GM10248 (cell line): ENCODE measurements around the gene SIPA1L3.

Experiments used
- CTCF ChIA-PET: fragments of 300-600 bp; sonication (Branson Sonifier 250); formaldehyde crosslinking; extraction: SDS; loops from one replicate; lab custom pipeline; 2021; ENCODE audit warnings: antibody characterized with exemption; lab: Yijun Ruan, JAX
- POLR2A ChIA-PET: fragments of 350-650 bp; sonication (Branson Sonifier 250); formaldehyde crosslinking; extraction: SDS; loops from one replicate; lab custom pipeline; 2020; ENCODE audit warnings: antibody characterized with exemption; lab: Yijun Ruan, JAX
- DNase-seq: peaks from one replicate; pipeline ENCODE4 v3.0.0; 2012; ENCODE audit errors: extremely low spot score
- TF ChIP-seq, protein P1 (sequence below): IDR thresholded peaks from 2 replicates; pipeline ENCODE4 v1.5.1; 2012; ENCODE audit warnings: mild to moderate bottlenecking, low read depth; ENCODE audit errors: extremely low read depth, missing control alignments, control extremely low read depth

SIPA1L3 gene

DNA sequence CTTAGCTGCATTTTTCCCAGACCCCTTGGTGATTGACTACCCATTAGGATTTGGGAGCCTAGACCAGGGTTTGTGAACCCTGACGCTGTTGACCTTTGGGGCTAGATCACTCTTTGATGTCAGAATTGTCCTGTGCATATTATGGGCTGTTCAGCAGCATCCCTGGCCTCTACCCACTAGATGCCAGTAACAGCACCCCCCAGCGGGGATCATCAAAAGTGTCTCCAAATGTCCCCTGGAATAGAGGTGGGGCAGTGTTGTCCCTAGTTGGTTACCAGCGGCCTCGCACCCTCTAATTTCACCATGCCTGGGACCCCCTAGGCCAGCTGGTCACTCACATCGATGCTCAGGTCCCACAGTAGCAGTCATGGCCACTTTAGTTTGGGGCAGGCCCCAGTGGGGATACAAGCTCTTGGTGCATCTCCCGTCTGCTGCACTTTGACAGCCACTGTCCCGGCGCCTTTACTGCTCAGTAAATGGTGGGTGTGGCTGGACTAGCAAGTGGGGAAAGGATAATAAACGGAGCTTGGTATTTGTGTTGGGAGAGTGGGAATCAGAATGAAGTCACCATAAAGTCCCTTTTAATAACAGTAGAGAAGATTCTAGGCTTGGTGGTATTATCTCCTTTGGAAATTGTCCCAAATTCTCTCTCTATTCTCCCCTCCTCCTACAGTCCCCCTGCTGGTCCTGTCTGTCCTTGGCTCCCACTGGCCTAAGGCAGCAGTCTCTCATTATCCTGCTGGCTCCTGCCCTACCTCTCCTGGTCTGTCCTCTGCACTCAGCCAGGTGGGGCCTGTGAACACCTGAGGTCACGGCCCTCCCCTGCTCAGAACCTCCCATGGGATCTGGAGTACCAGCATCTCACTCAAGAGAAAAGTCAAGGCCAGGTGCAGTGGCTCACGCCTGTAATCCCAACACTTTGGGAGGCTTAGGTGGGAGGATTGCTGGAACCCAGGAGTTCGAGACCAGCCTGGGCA, 80.6 kb downstream of the SIPA1L3 start:
- ChIA-PET POLR2A (interaction anchor here (1.1 kb wide), 1 partner anchor 17 kb away, joined by 3 read pairs; no protein-coding TSS in a partner anchor), CTCF (interaction anchor here (1.7 to 2.0 kb wide), 5 partner anchors 10 to 85 kb away, joined by 4 to 12 read pairs (median 7); no protein-coding TSS in a partner anchor)
- TF ChIP-seq, protein P1, sequence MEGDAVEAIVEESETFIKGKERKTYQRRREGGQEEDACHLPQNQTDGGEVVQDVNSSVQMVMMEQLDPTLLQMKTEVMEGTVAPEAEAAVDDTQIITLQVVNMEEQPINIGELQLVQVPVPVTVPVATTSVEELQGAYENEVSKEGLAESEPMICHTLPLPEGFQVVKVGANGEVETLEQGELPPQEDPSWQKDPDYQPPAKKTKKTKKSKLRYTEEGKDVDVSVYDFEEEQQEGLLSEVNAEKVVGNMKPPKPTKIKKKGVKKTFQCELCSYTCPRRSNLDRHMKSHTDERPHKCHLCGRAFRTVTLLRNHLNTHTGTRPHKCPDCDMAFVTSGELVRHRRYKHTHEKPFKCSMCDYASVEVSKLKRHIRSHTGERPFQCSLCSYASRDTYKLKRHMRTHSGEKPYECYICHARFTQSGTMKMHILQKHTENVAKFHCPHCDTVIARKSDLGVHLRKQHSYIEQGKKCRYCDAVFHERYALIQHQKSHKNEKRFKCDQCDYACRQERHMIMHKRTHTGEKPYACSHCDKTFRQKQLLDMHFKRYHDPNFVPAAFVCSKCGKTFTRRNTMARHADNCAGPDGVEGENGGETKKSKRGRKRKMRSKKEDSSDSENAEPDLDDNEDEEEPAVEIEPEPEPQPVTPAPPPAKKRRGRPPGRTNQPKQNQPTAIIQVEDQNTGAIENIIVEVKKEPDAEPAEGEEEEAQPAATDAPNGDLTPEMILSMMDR = no peak
- no peak for DNase-seq

DNA sequence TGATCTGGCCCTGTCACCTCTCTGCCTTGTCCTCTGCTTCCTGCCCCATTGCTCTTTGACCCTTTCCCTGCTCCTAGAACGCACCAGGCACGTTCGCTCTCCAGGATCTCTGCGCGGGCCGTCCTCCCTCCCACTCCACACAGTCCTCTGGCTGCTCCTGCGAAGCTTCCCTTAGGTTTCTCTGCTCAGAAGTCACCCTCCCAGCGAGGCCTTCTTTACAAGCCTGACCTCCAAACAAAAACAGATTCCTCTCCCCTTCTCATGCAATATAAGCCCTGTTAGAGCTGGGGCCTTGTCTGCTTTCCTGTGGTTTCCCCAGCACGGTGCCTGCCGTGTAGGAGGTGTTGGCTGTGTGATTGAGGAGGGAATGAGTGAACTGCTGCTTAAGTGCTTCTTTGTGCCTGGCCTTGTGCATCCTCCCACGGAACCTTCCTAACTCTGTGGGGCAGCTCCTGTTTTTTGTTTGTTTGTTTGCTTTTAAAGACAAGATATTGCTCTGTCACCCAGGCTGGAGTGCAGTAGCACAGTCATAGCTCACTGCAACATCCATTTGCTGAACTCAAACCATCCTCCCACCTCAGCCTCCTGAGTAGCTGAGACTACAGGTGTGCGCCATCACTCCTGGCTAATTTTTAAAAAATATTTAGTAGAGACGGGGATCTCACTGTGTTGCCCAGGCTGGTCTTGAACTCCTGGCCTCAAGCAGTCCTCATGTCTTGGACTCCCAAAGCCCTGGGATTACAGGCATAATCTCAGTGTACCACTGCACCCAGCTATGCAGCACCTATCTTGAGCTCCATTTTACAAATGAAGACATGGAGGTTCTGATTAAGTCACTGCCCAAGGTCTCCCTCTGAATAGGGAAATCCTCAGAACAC, 82.0 kb downstream of the SIPA1L3 start:
- no peak for DNase-seq
- CTCF ChIA-PET = interaction anchor here (0.6 to 1.1 kb wide), 3 partner anchors 87 to 245 kb away, joined by 3 read pairs; no protein-coding TSS in a partner anchor
- POLR2A ChIA-PET = interaction anchor here (0.7 kb wide), 1 partner anchor 32 kb away, joined by 3 read pairs; no protein-coding TSS in a partner anchor
- TF ChIP-seq, protein P1 = no peak

DNA sequence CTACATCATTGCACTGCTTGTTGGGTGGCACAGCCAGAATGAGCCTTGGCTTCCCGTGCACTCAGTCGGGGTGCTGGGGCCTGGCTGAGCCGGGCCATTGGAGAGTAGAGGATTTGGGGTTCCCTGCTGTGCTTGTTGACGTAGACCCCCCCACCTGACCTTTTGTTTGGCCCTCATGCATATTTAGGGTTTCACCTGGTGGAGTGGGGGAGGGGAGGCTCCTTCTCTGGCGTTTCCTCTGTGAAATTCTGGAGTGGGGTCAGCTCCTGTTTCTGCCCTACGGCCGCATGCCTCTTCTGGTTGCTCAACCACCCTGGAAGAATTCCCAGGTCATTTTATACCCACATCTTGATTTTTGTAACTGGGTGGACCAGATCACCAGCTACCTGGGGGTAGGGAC, 82.8 kb downstream of the SIPA1L3 start:
- POLR2A ChIA-PET = no interaction called here
- CTCF ChIA-PET = interaction anchor here (0.7 to 1.1 kb wide), 2 partner anchors 88 to 244 kb away, joined by 3 read pairs; no protein-coding TSS in a partner anchor
- TF ChIP-seq, protein P1 = no peak
- DNase-seq = no peak

DNA sequence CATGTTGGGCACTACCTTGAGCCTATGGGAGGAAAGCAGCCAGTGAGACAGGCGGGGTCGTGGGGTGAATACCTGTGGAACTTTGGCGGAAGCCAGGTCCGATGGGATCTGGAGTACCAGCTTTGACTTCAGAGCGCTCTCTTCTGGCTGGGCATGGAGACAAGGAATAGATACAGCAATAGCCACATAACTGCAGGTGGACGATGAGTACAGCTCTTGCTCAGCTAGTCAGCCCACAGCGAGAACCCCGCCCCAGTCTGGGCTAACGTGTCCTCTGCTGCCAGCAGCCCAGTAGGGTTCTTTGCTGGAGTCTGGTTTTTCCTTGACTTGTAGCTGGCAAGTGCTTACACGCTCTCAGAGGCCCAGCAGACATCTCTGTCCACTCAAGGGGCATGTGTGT, 83.4 kb downstream of the SIPA1L3 start:
- ChIA-PET CTCF (interaction anchor here (1.1 kb wide), 1 partner anchor 88 kb away, joined by 3 read pairs; no protein-coding TSS in a partner anchor), POLR2A (no interaction called here)
- TF ChIP-seq, protein P1 = no peak
- no peak for DNase-seq

DNA sequence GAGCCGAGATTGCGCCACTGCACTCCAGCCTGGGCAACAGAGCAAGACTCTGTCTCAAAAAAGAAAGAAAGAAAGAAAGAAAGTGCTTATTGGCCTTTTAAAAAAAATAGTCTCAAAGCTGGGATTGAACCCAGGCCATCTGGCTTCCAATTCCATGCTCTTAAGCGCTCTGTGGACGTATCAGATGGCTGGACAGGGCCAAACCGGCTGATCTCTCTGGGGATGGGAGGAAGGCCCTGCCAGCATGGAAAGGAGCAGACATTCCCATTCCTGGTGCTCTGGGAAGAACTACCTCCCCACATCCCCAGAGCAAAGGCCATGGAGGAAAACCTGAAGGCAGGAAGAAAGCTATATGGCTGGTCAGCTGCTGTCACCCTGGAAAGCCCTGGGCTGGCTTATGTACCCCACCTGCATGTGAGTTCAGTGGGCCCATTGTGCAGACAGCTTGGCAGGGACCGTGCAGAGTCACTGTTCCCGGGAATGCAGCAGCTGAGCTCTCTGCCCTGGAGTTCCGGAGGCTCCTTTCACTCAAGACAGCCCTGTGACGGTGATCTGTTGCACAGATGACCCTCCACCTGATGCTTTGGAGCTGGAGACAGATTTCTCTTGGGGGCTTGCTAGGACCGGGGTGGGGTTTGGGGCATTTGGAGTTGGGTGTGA, 84.3 kb downstream of the SIPA1L3 start:
- TF ChIP-seq, protein P1 = no peak
- ChIA-PET POLR2A (no interaction called here), CTCF (interaction anchor here (0.9 to 1.8 kb wide), 3 partner anchors 9 to 32 kb away, joined by 3 to 13 read pairs (median 3); no protein-coding TSS in a partner anchor)
- no peak for DNase-seq
